GM23338 (cell line): Measurements from ENCODE around the gene ASPSCR1. TPM values are rescaled to one million over a fixed set of nuclear protein-coding genes. Genes with fewer than 3 reads are reported as not detected.

Experiments used
- ATAC-seq: fragments of 200-7000 bp; cut with Tn5 transposase; 3 replicates; pipeline ENCODE4 v1.9.1; 2020
- DNase-seq: peaks from one replicate; pipeline ENCODE4 v3.0.0-alpha.2; 2015; ENCODE audit warnings: low spot score
- H2AFZ ChIP-seq: fragments of 200-600 bp; sonication (generic); 2 replicates; pipeline ENCODE4 v1.8.0; 2016; ENCODE audit warnings: antibody characterized with exemption, mild to moderate bottlenecking, moderate library complexity
- H3F3A ChIP-seq: fragments of 200-600 bp; sonication (generic); replicated peaks from 2 replicates; pipeline ENCODE4 v1.8.0; 2017; ENCODE audit warnings: antibody characterized with exemption, mixed run types, low read depth
- H3K27ac ChIP-seq: fragments of 200-600 bp; sonication (generic); 2 replicates; pipeline ENCODE4 v1.6.1; 2016; ENCODE audit warnings: low read depth
- H3K27me3 ChIP-seq: fragments of 200-600 bp; sonication (generic); 2 replicates; pipeline ENCODE4 v1.8.0; 2016; ENCODE audit warnings: mild to moderate bottlenecking, mixed run types, moderate library complexity; ENCODE audit not compliant: insufficient read depth
- H3K36me3 ChIP-seq: fragments of 200-600 bp; sonication (generic); 2 replicates; pipeline ENCODE4 v1.8.0; 2016; ENCODE audit warnings: mild to moderate bottlenecking; ENCODE audit not compliant: insufficient read depth
- H3K4me1 ChIP-seq: fragments of 200-600 bp; sonication (generic); 2 replicates; pipeline ENCODE4 v1.8.0; 2016; ENCODE audit warnings: mild to moderate bottlenecking, moderate library complexity; ENCODE audit not compliant: insufficient read depth
- H3K4me2 ChIP-seq: fragments of 200-600 bp; sonication (generic); 2 replicates; pipeline ENCODE4 v1.7.1; 2017; ENCODE audit warnings: mixed run types
- H3K4me3 ChIP-seq: fragments of 200-600 bp; sonication (generic); 2 replicates; pipeline ENCODE4 v1.6.1; 2016; ENCODE audit warnings: mixed run types
- H3K79me2 ChIP-seq: fragments of 200-600 bp; sonication (generic); replicated peaks from 2 replicates; pipeline ENCODE4 v1.8.0; 2017; ENCODE audit warnings: mild to moderate bottlenecking; ENCODE audit not compliant: insufficient read depth
- H3K9me2 ChIP-seq: fragments of 200-600 bp; sonication (generic); 2 replicates; pipeline ENCODE4 v1.8.0; 2017; ENCODE audit not compliant: insufficient read depth
- H4K20me1 ChIP-seq: fragments of 200-600 bp; sonication (generic); replicated peaks from 2 replicates; pipeline ENCODE4 v1.8.0; 2017; ENCODE audit warnings: mild to moderate bottlenecking; ENCODE audit not compliant: insufficient read depth
- H3K27ac Mint-ChIP-seq: 2 replicates; pipeline ENCODE4 v1.8.0; 2020; ENCODE audit warnings: inconsistent platforms, mild to moderate bottlenecking, moderate library complexity, mixed read lengths
- H3K27me3 Mint-ChIP-seq: 3 replicates; pipeline ENCODE4 v1.8.0; 2022; ENCODE audit warnings: low read depth, mild to moderate bottlenecking, moderate library complexity, mixed read lengths, inconsistent platforms; ENCODE audit not compliant: insufficient read depth, poor library complexity
- H3K36me3 Mint-ChIP-seq: 3 replicates; pipeline ENCODE4 v1.8.0; 2021; ENCODE audit warnings: low read depth, mild to moderate bottlenecking, inconsistent platforms, moderate library complexity, mixed read lengths
- H3K4me1 Mint-ChIP-seq: 3 replicates; pipeline ENCODE4 v1.8.0; 2020; ENCODE audit warnings: mild to moderate bottlenecking, inconsistent platforms, mixed read lengths
- H3K4me3 Mint-ChIP-seq: 3 replicates; pipeline ENCODE4 v1.8.0; 2021; ENCODE audit warnings: moderate library complexity, mild to moderate bottlenecking, inconsistent platforms, mixed read lengths
- H3K9me3 Mint-ChIP-seq: 3 replicates; pipeline ENCODE4 v1.8.0; 2020; ENCODE audit warnings: moderate library complexity, mild to moderate bottlenecking, inconsistent platforms, mixed read lengths
- JUNB ChIP-seq: IDR thresholded peaks from one replicate; pipeline ENCODE4 v1.6.1; 2016; ENCODE audit warnings: antibody characterized with exemption; ENCODE audit not compliant: unreplicated experiment
- NANOG ChIP-seq: IDR thresholded peaks from 2 replicates; pipeline ENCODE4 v1.6.1; 2016; ENCODE audit warnings: antibody characterized with exemption, borderline replicate concordance
- POLR2AphosphoS5 ChIP-seq: IDR thresholded peaks from 2 replicates; pipeline ENCODE4 v1.6.1; 2016; ENCODE audit warnings: antibody characterized with exemption, low read depth
- ZNF114 ChIP-seq: fragments of 250-450 bp; sonication (Bioruptor Pico); IDR thresholded peaks from 2 replicates; pipeline ENCODE4 v1.5.0; 2020; ENCODE audit warnings: mild to moderate bottlenecking, moderate library complexity
- polyA plus RNA-seq: library from polyadenylated mRNA; unstranded; fragments of >200 nt; fragmentation: Nextera tagmentation; extraction: Ambion mirVana; gene quantifications from 2 replicates; pipeline ENCODE4 v1.2.1, GENCODE V29; 2016
- total RNA-seq: library from RNA; depleted of rRNA; stranded (reverse); fragments of >200 nt; shearing (Covaris generic); gene quantifications from 2 replicates; pipeline ENCODE4 v1.2.3, GENCODE V29; 2014
- TF ChIP-seq, protein P1 (sequence below): IDR thresholded peaks from 2 replicates; pipeline ENCODE4 v1.6.1; 2016; ENCODE audit warnings: antibody characterized with exemption
- TF ChIP-seq, protein P2 (sequence below), 2 experiments: fragments of 200-600 bp in 1 of 2; sonication (generic) in 1 of 2; conservative IDR thresholded peaks; 2 replicates each; pipeline versions ENCODE4 v1.5.1 to v1.6.1; 2016 to 2017; ENCODE audit warnings: antibody characterized with exemption in 2 of 2, low read depth in 2 of 2, mild to moderate bottlenecking in 2 of 2, moderate library complexity in 1 of 2
- TF ChIP-seq, protein P3 (sequence below): IDR thresholded peaks from one replicate; pipeline ENCODE4 v1.6.1; 2018; ENCODE audit warnings: antibody characterized with exemption; ENCODE audit not compliant: unreplicated experiment

The ASPSCR1 gene
- total and polyA plus RNA-seq, 2 experiments from 2014 or later = 44.2 to 46.9 TPM

DNA sequence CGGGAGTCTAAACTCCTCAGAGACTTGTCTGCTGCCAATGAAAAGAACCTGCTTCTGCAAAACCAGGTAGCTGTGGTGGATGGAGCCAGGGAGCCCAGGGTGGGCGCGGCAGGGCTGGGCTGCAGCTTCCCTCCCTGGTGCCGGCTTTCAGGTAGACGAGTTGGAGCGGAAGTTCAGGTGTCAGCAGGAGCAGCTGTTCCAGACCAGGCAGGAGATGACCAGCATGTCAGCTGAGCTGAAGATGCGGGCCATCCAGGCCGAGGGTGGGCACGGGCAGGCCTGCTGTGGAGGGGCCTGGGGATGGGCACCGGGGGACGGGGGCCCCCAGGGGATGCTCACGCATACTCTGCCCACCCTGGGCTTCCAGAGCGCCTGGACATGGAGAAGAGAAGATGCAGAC lies 50.8 kb downstream of the ASPSCR1 start:
- no peak for ATAC-seq

GRCh38 chr17:82028966-82029365 lies 51.5 kb downstream of the ASPSCR1 start:
- H3K36me3 Mint-ChIP-seq = no peaks in the 10 kb centered on the region; the same call in none of the 3 replicates
- H3K27ac Mint-ChIP-seq = no peak overlapping the region
- H4K20me1 ChIP-seq = no peaks in the 10 kb centered on the region
- H3K79me2 ChIP-seq = peaks cover 8% of the 10 kb centered on the region; the same call in 1 of the 2 replicates
- no peaks in the 10 kb centered on the region; the same call in 2 of the 3 replicates for H3K9me3 Mint-ChIP-seq
- H3K27ac ChIP-seq = no peak overlapping the region
- H3K4me3 Mint-ChIP-seq = no peak overlapping the region
- TF ChIP-seq, protein P1, sequence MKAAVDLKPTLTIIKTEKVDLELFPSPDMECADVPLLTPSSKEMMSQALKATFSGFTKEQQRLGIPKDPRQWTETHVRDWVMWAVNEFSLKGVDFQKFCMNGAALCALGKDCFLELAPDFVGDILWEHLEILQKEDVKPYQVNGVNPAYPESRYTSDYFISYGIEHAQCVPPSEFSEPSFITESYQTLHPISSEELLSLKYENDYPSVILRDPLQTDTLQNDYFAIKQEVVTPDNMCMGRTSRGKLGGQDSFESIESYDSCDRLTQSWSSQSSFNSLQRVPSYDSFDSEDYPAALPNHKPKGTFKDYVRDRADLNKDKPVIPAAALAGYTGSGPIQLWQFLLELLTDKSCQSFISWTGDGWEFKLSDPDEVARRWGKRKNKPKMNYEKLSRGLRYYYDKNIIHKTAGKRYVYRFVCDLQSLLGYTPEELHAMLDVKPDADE = no peak
- TF ChIP-seq ZNF114 (CRISPR knock-in tag) (no peak), NANOG (no peak), POLR2AphosphoS5 (no peak), JUNB (no peak)
- TF ChIP-seq, protein P2, sequence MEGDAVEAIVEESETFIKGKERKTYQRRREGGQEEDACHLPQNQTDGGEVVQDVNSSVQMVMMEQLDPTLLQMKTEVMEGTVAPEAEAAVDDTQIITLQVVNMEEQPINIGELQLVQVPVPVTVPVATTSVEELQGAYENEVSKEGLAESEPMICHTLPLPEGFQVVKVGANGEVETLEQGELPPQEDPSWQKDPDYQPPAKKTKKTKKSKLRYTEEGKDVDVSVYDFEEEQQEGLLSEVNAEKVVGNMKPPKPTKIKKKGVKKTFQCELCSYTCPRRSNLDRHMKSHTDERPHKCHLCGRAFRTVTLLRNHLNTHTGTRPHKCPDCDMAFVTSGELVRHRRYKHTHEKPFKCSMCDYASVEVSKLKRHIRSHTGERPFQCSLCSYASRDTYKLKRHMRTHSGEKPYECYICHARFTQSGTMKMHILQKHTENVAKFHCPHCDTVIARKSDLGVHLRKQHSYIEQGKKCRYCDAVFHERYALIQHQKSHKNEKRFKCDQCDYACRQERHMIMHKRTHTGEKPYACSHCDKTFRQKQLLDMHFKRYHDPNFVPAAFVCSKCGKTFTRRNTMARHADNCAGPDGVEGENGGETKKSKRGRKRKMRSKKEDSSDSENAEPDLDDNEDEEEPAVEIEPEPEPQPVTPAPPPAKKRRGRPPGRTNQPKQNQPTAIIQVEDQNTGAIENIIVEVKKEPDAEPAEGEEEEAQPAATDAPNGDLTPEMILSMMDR (conservative IDR thresholded peaks at IDR 0.05; ENCODE audit: low read depth in 2 of 2) = no peak
- TF ChIP-seq, protein P3, sequence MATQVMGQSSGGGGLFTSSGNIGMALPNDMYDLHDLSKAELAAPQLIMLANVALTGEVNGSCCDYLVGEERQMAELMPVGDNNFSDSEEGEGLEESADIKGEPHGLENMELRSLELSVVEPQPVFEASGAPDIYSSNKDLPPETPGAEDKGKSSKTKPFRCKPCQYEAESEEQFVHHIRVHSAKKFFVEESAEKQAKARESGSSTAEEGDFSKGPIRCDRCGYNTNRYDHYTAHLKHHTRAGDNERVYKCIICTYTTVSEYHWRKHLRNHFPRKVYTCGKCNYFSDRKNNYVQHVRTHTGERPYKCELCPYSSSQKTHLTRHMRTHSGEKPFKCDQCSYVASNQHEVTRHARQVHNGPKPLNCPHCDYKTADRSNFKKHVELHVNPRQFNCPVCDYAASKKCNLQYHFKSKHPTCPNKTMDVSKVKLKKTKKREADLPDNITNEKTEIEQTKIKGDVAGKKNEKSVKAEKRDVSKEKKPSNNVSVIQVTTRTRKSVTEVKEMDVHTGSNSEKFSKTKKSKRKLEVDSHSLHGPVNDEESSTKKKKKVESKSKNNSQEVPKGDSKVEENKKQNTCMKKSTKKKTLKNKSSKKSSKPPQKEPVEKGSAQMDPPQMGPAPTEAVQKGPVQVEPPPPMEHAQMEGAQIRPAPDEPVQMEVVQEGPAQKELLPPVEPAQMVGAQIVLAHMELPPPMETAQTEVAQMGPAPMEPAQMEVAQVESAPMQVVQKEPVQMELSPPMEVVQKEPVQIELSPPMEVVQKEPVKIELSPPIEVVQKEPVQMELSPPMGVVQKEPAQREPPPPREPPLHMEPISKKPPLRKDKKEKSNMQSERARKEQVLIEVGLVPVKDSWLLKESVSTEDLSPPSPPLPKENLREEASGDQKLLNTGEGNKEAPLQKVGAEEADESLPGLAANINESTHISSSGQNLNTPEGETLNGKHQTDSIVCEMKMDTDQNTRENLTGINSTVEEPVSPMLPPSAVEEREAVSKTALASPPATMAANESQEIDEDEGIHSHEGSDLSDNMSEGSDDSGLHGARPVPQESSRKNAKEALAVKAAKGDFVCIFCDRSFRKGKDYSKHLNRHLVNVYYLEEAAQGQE = no peak
- DNase-seq = no peak
- H3K9me2 ChIP-seq = no peaks in the 10 kb centered on the region
- no peaks in the 10 kb centered on the region for H3K27me3 ChIP-seq
- peaks cover 13% of the 10 kb centered on the region for H3F3A ChIP-seq
- no peak overlapping the region for H3K4me3 ChIP-seq
- H3K36me3 ChIP-seq = no peaks in the 10 kb centered on the region
- peaks cover 10% of the 10 kb centered on the region for H3K4me1 Mint-ChIP-seq
- no peak overlapping the region for H2AFZ ChIP-seq
- H3K4me2 ChIP-seq = no peak overlapping the region
- H3K4me1 ChIP-seq = peaks cover 6% of the 10 kb centered on the region; the same call in 1 of the 2 replicates
- peaks cover 17% of the 10 kb centered on the region for H3K27me3 Mint-ChIP-seq
- ATAC-seq = no peak

More for the DNA sequence above, 50.8 kb downstream of the ASPSCR1 start:
- Histone ChIP-seq H3K36me3 (no peaks in the 10 kb centered on the region), H3K27ac (no peak overlapping the region), H3K4me1 (peaks cover 6% of the 10 kb centered on the region; the same call in 1 of the 2 replicates), H3F3A (peaks cover 15% of the 10 kb centered on the region), H4K20me1 (no peaks in the 10 kb centered on the region), H3K27me3 (no peaks in the 10 kb centered on the region), H3K4me2 (no peak overlapping the region), H3K4me3 (no peak overlapping the region), H2AFZ (no peak overlapping the region), H3K79me2 (peaks cover 8% of the 10 kb centered on the region; the same call in 1 of the 2 replicates), H3K9me2 (no peaks in the 10 kb centered on the region)
- Mint-ChIP-seq H3K36me3 (no peaks in the 10 kb centered on the region; the same call in none of the 3 replicates), H3K4me3 (no peak overlapping the region), H3K4me1 (peaks cover 12% of the 10 kb centered on the region), H3K27ac (no peak overlapping the region), H3K27me3 (peaks cover 17% of the 10 kb centered on the region), H3K9me3 (no peaks in the 10 kb centered on the region; the same call in 2 of the 3 replicates)
- DNase-seq = no peak
- TF ChIP-seq NANOG = no peak
- TF ChIP-seq, protein P2 (conservative IDR thresholded peaks at IDR 0.05; ENCODE audit: low read depth in 2 of 2) = no peak
- TF ChIP-seq JUNB = no peak
